Right renal pelvis (tissue), 4 donors: ENCODE measurements around the gene RTP3. TPM values are rescaled to one million over a fixed set of nuclear protein-coding genes. Genes with fewer than 3 reads are reported as not detected.
"Not testable (repeated sequence)": the region's sequence is repeated elsewhere in the genome, so short reads cannot be mapped to it uniquely, and the experiment has no call there.

Experiments used
- DNase-seq, 4 donors: peaks; one replicate each; pipeline ENCODE4 v3.0.0-alpha.2; 2013; ENCODE audit warnings: low read depth in 4 of 4, low spot score in 3 of 4, missing footprints in 1 of 4
- polyA plus RNA-seq, 4 donors: library from polyadenylated mRNA; unstranded; fragments of 120-200 nt; gene quantifications; one replicate each; pipeline ENCODE4 v1.2.1, GENCODE V29; 2013; ENCODE audit not compliant: insufficient read length in 4 of 4

RTP3 gene
- polyA plus RNA-seq, 4 donors: not detected

DNA sequence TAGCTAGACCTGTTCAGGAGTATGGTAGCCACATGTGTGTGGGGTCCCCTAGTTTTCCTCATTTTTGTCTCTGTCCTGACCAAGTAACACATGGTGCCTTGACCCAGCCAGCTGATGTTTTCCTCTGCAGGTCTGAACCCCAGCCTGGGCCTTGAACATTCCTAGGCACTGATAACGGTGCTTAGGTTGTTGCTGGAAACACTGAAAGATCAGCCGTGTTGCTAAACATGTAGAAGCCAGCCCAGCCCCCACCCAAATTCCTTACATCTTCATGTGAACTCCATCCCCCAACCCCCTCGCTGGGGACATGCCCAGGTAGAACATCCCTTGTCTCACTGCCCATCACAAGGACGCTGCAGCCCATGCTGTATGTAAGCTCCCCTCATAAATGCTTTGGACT lies 18.7 kb downstream of the RTP3 start:
- DNase-seq: no peak

DNA sequence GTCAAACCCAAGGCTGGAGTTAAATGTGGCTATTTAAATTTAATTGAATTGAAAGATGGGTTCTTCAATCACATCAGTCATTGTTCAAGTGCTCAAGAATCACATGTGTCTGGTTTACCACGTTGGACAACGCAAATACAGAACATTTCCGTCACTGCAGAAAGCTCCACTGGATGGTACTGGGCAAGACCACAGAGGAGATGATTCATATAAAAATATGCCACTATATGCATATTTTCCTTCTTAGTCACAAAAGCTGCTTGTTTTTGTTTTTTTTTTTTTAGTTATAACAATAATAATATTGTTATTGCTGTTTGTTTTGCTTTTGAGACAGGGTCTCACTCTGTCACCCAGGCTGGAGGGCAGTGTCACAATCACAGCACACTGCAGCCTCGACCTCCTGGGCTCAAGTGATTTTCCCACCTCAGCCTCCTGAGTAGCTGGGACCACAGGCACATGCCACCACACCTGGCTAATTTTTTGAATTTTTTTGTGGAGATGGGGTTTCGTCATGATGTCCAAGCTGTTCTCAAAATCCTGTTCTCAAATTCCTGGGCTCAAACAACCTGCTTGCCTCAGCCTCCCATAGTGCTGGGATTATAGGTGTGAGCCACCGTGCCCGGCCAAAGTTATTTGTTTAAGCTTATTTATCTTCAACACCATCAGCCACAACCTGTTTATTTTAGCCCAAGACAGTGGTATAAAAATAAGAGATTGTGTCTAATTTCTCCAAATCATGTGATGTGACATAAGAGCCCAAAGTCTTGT lies 19.4 kb downstream of the RTP3 start:
- no peak for DNase-seq

DNA sequence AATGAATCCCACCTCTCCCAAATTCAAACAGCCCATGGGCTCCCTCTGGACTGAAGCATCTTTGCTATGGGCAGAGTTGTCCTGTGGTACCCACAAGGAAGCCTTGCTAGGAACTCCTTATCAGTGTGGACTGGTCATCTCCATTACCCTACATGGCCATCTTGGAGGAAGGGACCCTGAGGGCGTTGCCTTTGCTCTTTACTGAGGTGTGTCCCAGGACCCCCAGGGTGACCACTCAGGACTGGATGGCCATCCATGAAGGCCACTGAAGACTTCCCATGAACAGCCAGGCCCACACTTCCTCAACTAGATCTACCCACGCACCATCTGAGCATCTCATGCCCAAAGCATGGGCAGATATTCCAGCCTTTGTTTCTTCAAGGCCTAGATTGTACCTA lies 20.0 kb downstream of the RTP3 start:
- no peak for DNase-seq

DNA sequence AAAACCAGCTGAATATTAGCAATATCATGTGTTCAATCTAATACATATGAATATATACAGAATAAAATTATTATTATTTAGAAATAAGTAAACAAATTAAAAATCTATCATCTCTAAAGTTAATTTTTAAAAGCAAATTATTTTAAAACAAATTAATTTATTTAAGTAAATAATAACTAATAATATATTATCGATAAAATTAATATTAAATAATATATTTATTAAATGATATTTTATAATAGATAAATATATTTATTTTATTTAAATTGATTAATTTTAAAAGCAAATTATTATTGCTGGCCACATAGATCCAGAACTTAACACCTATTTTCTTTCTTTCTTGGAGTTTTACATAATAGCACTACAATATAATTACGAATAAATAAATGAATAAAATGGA lies 22.2 kb downstream of the RTP3 start:
- no peak for DNase-seq

DNA sequence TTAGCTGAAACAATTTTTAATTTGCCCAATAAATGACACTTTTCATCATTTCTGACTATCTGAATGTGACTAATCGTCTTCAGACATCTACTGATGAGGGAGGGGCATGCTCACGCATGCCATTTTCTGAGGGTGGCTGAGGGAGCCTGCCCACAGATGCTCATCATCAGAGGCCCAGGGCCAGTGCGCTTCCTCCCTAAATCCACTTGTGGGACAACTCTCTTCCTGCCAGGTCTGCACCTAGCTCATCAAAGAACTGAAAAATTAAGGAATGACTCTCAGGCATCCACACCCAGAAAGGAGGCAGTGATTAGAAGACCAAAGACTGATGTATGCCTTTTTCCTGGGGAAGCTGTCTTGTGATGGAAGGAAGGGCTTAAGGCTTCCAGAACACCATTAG lies 22.8 kb downstream of the RTP3 start:
- no peak for DNase-seq

DNA sequence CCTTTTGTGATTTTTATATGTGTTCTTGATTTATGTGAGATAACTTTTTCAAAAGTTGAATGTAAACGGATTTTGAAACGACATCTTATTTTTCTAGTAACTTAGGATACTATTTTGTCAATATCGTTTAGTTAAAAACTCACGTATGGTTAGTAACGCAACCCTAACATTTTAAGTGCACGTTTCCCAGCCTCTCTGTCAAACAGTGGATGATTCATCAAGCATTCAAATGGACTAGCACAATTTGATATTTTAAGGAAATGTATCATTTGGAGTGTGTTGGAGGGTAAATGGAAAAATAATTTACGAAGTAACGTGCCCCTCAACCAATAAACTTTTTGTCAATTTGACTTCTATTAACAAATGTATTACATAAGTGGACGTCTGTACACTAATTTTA lies 23.3 kb downstream of the RTP3 start:
- DNase-seq: no peak

DNA sequence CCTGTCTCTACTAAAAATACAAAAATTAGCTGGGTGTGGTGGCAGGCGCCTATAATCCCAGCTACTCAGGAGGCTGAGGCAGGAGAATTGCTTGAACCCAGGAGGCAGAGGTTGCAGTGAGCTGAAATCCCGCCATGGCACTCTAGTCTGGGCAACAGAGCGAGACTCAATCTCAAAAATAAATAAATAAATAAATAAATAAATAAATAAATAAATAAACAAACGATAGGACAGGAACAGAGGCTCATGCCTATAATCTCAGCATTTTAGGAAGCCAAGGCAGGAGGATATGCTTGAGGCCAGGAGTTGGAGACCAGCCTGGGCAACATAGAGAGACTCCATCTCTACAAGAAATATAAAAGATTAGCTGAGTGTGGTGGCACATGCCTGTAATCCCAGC lies 24.4 kb downstream of the RTP3 start:
- not testable (repeated sequence) for DNase-seq

DNA sequence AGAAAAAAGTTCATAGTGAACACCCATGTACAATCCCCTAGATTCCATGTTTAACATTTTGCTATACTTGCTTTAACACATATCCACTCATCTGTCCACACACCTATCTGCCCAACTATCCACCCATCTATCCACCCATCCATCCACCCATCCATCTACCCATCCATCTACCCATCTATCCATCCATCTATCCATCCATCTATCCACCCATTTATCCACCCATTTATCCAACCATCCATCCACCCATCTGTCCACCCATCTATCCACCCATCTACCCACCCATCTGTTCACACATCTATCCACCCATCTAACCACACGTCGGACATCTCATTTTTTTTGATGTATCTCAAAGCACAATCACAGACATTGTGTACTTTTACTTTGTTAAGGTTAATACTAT lies 25.8 kb downstream of the RTP3 start:
- no peak for DNase-seq

DNA sequence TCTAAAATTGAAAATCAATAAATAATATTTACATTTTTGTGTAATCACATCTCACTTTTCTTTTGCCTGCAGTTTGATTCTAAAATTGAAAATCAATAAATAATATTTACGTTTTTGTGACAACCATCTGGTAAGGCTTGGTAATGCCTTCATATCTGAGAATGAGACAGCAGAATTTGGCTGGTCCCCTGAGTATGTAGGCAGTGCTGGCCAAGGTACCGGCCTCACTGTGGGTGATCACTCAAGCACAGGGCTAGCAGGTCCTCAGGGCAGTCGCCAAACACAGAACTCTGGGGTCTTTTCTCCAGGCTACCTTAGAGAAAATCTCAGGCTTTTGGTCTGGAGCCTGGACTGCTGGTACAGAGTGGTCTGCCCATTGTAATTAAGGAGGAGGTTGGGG lies 26.2 kb downstream of the RTP3 start:
- DNase-seq: no peak

DNA sequence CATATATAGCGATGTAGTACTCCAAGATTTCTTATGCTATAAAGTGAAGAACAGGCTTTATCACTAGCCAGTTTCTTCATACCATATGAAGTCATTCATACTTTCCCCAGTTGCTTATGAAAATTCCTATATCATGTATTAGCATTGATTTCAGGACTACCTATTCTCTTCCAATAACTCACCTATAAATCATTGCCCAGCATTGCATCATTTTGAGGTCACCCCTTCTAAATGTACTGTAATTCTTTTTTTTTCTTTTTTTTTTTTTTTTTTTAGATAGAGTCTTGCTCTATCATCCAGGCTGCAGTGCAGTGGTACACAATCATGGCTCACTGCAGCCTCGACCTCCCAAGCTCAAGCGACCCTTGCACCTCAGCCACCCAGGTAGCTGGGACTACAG lies 27.1 kb downstream of the RTP3 start:
- DNase-seq: no peak

DNA sequence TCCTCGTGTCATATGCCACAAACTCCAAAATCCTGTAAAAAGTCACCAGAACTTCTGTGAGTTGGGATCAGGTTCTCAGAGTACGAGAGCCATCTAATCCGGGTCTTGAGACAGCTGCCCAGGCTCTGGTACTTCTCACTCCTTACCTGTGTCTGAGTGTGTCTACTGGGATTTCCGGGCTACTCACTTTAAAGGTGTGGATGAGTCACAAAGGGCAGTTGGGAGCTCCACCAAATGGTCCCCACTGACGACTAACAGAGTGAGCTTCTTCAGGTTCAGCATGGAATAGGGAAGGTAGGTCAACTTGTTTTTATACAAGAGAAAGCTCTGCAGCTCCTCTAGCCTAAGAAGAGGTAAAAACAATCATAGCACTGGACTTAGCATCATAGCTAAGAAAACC lies 29.5 kb downstream of the RTP3 start:
- DNase-seq: no peak

DNA sequence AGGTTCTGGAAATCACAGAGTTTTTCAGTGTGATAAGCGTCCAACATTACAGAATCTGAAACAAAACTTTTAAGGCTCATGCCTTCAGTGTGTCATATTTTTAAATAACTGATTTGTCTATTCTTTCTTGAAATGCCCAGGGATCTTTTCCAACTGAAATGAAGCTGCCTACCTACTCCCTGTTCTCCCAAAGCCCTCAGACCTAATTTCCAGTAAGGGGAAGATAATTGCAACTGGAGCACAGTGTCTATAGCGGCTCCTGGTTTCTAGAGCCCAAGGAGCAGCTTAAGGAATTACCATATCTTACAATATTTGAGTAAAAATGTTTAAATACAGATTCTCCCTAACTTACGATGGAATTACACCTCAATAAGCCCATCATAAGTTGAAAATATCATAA lies 35.3 kb downstream of the RTP3 start:
- DNase-seq: no peak

DNA sequence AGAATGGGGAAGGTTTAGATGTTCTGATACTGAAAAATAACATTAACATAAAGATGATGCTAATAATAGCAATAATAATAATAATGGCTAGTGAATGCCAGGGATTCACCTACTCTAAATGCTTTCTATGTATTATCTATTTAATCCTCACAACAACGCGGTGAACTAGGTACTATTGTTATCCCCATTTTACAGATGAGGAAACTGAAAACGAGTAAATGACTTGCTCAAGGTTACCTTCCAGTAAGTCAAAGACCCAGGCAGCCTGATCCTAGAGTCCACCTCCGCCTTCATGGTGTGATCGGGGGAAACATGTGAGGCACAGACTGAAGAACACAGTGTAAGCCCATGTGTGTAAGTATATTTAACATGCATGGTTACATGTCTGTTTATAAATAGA lies 38.0 kb downstream of the RTP3 start:
- no peak for DNase-seq

DNA sequence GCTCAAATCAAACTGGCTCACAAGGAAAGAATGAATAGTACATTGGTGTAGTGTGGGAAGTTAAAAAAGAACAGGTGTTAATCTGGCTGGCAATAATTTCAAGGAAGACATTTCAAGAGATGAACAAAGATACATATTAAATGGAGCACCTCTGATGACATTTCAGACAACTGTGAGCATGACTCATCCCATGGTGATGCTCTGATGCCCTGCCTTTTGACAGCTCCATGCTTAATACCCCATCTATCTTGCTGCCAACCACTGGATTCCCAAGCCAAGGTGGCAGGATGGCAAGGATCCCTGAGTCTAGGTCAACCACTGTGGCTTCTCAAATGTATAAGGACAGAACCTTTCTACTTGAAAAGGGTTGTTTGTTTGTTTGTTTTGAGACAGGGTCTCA lies 39.0 kb downstream of the RTP3 start:
- no peak for DNase-seq

DNA sequence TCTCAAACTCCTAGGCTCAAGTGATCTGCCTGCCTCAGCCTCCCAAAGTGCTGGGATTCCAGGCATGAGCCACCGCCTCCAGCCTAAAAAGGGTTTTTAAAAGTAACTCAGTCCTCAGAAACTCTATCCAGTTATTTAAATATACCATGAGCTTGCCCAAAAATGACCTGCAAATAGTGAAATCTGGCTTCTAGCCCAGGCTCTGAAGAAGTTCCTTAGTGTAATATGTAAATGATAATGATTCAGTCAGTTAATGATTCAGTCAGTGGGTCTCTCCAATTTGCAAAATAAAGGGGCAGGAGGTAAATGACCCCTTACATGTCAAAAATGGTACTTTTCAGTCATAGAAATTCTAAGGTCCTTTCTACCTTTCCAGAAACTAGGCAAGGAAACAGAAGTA lies 39.5 kb downstream of the RTP3 start:
- DNase-seq: no peak

DNA sequence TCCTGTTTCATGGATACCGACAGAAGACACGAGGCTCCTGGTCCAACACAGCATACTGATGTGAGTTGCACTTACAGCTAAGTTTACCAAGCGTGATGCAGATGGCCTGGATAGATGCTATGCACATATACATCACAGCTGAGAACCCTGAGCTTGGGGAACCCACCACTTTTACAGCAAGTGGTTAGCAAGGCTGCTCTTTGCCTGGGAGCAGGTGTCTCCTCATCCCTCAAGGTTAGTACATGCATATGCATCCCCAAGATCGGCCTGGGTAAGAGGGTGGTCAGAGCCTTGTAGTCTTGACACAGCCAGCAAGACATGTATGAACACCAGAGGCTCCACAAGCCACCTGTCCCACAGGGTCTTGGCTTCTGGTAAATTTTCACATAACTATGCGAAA lies 40.0 kb downstream of the RTP3 start:
- no peak for DNase-seq

DNA sequence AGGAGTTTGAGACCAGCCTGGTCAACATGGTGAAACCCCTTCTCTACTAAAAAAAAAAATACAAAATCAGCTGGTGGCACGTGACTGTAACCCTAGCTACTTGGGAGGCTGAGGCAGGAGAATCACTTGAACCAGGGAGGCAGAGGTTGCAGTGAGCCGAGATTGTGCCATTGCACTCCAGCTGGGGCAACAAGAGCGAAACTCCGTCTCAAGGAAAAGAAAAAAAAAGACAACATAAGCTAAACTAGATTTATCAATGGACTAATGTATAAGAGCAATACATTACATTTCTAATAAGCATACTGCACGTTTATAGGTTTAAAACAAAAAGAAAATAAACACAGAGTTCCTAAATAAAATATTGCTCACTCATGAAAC lies 40.6 kb downstream of the RTP3 start:
- DNase-seq: not testable (repeated sequence)

DNA sequence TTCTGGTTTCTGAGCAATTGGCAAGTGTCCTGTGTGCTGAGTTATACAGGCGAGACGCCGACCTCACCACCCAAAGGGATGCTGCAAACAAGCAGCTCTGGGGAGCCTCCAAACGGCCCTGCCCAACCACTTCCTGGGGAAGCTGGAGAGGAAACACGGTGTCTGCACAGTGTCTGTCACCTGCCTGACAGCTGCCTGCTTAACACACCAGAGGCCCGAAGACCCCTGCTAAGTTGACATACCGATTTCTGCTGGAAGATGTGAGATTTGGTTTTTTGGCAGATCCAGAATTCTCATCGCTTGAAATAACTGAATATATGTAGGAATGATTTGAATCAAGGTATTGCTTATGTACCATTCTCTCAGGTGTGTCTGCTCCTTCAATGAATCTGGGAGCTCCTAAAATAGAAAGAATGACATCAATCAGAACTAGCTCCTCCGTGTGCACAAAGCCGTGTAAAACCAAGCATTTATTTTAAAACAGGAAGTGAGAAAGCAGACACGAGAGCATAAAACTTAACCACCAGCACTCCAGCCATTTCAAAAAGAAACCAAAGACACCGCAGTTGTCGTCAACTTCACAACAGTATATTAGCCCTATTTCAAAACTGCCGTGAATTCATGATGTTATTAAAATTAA lies 41.1 kb downstream of the RTP3 start:
- no peak for DNase-seq

DNA sequence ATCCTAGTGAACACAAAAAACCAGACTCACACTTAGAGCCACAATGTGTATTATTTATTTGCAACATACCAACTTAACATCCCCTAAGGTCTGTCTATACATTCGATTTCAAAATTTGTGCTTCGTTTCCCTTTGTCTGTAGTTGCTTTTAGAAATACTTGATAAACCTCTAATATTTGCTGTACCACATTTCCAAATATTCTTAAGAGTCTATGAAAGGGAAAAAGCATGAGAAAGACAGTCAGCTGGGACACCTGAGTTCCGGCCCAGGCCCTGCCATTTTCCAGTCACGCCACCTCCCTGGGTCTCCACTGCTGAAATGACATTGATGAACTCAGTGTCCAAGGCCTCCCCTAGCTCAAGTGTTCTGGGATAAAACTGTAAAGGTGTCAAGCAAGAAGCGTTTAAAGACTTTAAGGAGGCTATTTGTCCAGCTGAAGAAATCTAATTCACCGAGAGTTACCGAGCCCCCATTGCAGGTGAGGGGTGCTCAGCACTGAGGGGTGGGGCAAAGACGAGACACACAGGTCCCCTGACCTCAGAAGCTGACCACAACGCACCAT lies 41.7 kb downstream of the RTP3 start:
- no peak for DNase-seq

DNA sequence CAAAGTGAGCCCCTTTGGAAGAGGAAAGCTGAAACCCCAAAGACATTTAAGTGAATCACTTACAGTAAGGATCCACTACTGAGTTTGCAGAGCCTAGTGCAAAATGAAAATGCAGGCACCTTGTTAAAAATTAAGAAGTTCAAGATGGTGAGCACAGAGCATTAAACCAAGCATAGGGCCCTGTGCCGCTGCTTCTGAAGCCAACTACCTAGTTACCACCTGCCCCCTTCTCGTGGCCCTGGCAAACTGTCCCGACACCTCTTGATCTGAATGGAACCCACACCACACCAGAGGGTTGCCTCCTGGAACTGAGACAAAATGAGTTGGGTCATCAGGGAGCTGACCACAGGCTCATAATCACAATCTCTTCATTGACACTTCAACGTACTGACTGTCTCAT lies 42.8 kb downstream of the RTP3 start:
- no peak for DNase-seq

DNA sequence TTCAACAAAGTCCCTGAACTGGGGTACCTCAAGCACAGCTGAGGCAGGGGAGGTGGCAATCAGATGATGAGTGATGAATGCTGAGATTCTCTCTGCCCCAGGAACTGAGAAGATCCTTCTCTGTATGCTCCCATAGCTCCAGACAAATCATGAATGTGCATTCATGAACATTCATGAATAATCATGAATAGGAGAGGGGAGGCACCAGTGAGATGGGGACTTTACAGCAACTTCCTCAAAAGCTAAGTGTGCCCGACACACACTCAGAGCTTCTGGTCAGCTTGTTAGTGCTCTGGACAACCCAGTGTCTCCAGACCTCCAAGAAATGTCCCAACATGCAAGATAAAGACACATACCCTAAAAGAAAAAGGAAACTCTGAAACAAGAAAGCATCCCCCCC lies 44.1 kb downstream of the RTP3 start:
- no peak for DNase-seq

DNA sequence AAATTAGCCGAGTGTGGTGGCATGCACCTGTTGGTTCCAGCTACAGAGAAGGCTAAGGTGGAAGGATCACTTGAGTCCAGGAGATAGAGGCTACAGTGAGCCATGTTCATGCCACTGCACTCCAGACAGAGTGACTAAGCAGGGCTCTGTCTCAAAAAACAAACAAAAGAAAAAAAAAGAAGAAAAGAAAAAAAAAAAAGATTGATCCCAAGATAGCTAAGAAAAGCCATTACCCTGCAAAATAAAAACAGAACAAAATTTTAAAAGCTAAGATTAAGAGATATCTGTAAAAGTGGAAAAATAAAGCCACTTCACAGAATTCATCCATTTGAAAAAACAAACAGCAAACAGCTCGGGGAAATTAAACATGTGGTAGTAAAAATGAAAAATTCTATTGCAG lies 44.6 kb downstream of the RTP3 start:
- no peak for DNase-seq
